Stomach (tissue), 4 donors: ENCODE measurements around the gene TNNI3.
"Not testable (repeated sequence)": the region's sequence is repeated elsewhere in the genome, so short reads cannot be mapped to it uniquely, and the experiment has no call there.

ENCODE experiments used
- CTCF ChIP-seq, 7 experiments: fragments of 450-650 bp in 4 of 7; fragments of 200-600 bp in 3 of 7; sonication (generic) in 3 of 7; IDR thresholded peaks; one replicate each; pipeline ENCODE4 v1.5.1; 2016 to 2019; ENCODE audit warnings: antibody characterized with exemption in 7 of 7, control low read depth in 2 of 7, mild to moderate bottlenecking in 1 of 7
- EP300 ChIP-seq: sonication (generic); formaldehyde crosslinking; IDR thresholded peaks from one replicate; pipeline ENCODE4 v1.6.1; 2017; ENCODE audit warnings: antibody characterized with exemption
- POLR2A ChIP-seq, 4 donors: fragments of 450-650 bp; IDR thresholded peaks; one replicate each; pipeline ENCODE4 v1.6.1; 2016; ENCODE audit warnings: antibody characterized with exemption in 4 of 4, control low read depth in 2 of 4, mild to moderate bottlenecking in 1 of 4, moderate library complexity in 1 of 4

- not testable (repeated sequence) for TF ChIP-seq POLR2A (IDR thresholded peaks at IDR 0.05); CTCF (IDR thresholded peaks at IDR 0.05); EP300
Observed at GRCh38 chr19:55172318-55172717, 14.8 kb upstream of the TNNI3 start.
